GM12801 (cell line): ENCODE measurements around the gene MOCS3.

Experiments
- CTCF ChIP-seq: IDR thresholded peaks from one replicate; pipeline ENCODE4 v1.5.1; 2011; ENCODE audit warnings: control low read depth; ENCODE audit not compliant: insufficient read length; ENCODE audit errors: extremely low read depth

Gene MOCS3

GRCh38 chr20:50932691-50933280, 25.8 kb upstream of the MOCS3 start:
- no peak for TF ChIP-seq CTCF

GRCh38 chr20:50933589-50933988, 25.0 kb upstream of the MOCS3 start:
- TF ChIP-seq CTCF = no peak

GRCh38 chr20:50943069-50943468, 15.5 kb upstream of the MOCS3 start:
- no peak for TF ChIP-seq CTCF

- no peak for TF ChIP-seq CTCF
Observed at GRCh38 chr20:50948132-50948785, 10.4 kb upstream of the MOCS3 start.

GRCh38 chr20:50953196-50953595, 5.4 kb upstream of the MOCS3 start:
- no peak for TF ChIP-seq CTCF

GRCh38 chr20:50953821-50954220, 4.8 kb upstream of the MOCS3 start:
- no peak for TF ChIP-seq CTCF

GRCh38 chr20:50957276-50957675, 1.3 kb upstream of the MOCS3 start:
- TF ChIP-seq CTCF = no peak
